Superior temporal gyrus (tissue), 1 donor: ENCODE data around the gene USP11.

Source experiments
- DNase-seq: peaks from one replicate; pipeline ENCODE4 v3.0.0-alpha.2; 2016; ENCODE audit errors: extremely low spot score

Gene USP11

GRCh38 chrX:47232803-47233332, at the start of gene USP11:
Gene USP11, plus strand, starts transcription at chrX:47233009. Its CDS starts 35 bp downstream, at chrX:47233044.
- DNase-seq: peak; percentile 48

- no peak for DNase-seq
Measured at GRCh38 chrX:47184486-47184885, 48.3 kb upstream of the USP11 start.

- DNase-seq: no peak
Measured at GRCh38 chrX:47185241-47185640, 47.6 kb upstream of the USP11 start.

GRCh38 chrX:47186096-47186740, 46.6 kb upstream of the USP11 start:
- DNase-seq: no peak

- no peak for DNase-seq
Measured at GRCh38 chrX:47187106-47187677, 45.6 kb upstream of the USP11 start.

GRCh38 chrX:47189906-47190305, 42.9 kb upstream of the USP11 start:
- no peak for DNase-seq

GRCh38 chrX:47190445-47191269, 42.2 kb upstream of the USP11 start:
- DNase-seq: peak; percentile 85

GRCh38 chrX:47191331-47191730, 41.5 kb upstream of the USP11 start:
- DNase-seq: no peak

- no peak for DNase-seq
Measured at GRCh38 chrX:47191806-47192401, 40.9 kb upstream of the USP11 start.

- DNase-seq: peak; percentile 95
Measured at GRCh38 chrX:47193475-47194193, 39.2 kb upstream of the USP11 start, which contains the start of gene UBA1. Gene UBA1, plus strand, starts transcription at chrX:47193829. Its CDS starts 4,974 bp downstream, at chrX:47198803.

- no peak for DNase-seq
Measured at GRCh38 chrX:47194194-47194787, 38.5 kb upstream of the USP11 start.

GRCh38 chrX:47196098-47196497, 36.7 kb upstream of the USP11 start:
- no peak for DNase-seq

GRCh38 chrX:47197526-47197925, 35.3 kb upstream of the USP11 start:
- DNase-seq: no peak

GRCh38 chrX:47198026-47198686, 34.7 kb upstream of the USP11 start:
- no peak for DNase-seq

- no peak for DNase-seq
Measured at GRCh38 chrX:47198687-47199080, 34.1 kb upstream of the USP11 start.

GRCh38 chrX:47199286-47199685, 33.5 kb upstream of the USP11 start:
- no peak for DNase-seq

GRCh38 chrX:47200385-47201150, 32.2 kb upstream of the USP11 start:
- no peak for DNase-seq

GRCh38 chrX:47201345-47201944, 31.4 kb upstream of the USP11 start:
- DNase-seq: no peak

- DNase-seq: no peak
Measured at GRCh38 chrX:47202316-47202715, 30.5 kb upstream of the USP11 start.
